ES-I3 (cell line): ENCODE measurements around the gene TPRN.

Source experiments
- H3K36me3 ChIP-seq: 2 replicates; pipeline ENCODE4 v1.6.1; 2013; ENCODE audit warnings: mild to moderate bottlenecking, low read length, control low read depth, moderate library complexity; ENCODE audit not compliant: insufficient read depth
- H3K4me1 ChIP-seq: 2 replicates; pipeline ENCODE4 v1.6.1; 2013; ENCODE audit warnings: mild to moderate bottlenecking, control low read depth, low read length; ENCODE audit not compliant: insufficient read depth
- H3K9ac ChIP-seq: 2 replicates; pipeline ENCODE4 v1.6.1; 2013; ENCODE audit warnings: low read depth, mild to moderate bottlenecking, low read length, moderate library complexity
- H3K9me3 ChIP-seq: 2 replicates; pipeline ENCODE4 v1.6.1; 2013; ENCODE audit warnings: mild to moderate bottlenecking, low read length, moderate library complexity; ENCODE audit not compliant: control insufficient read depth, insufficient read depth

TPRN gene

GRCh38 chr9:137141976-137142936, 58.3 kb downstream of the TPRN start:
- Histone ChIP-seq H3K4me1 (no peaks in the 10 kb centered on the region; the same call in 1 of the 2 replicates), H3K9me3 (no peaks in the 10 kb centered on the region), H3K9ac (no peak overlapping the region), H3K36me3 (no peaks in the 10 kb centered on the region)
